Common myeloid progenitor, CD34-positive (primary cell): Measurements from ENCODE around the gene MRGPRG.

Source experiments
- CTCF ChIA-PET: fragments of 350-600 bp; sonication (Branson Sonifier 250); formaldehyde crosslinking; loops from one replicate; lab custom pipeline; 2021; ENCODE audit warnings: antibody characterized with exemption; lab: Charles Lee
- POLR2A ChIA-PET: fragments of 350-600 bp; sonication (Branson Sonifier 250); formaldehyde crosslinking; loops from one replicate; lab custom pipeline; 2021; ENCODE audit warnings: antibody characterized with exemption; lab: Charles Lee
- DNase-seq, 3 donors: peaks; one replicate each; pipeline versions ENCODE4 v3.0.0 to v3.0.0-alpha.2; 2013
- H3K27ac ChIP-seq, 2 experiments: 1 replicate in 1 of 2; 2 replicates in 1 of 2; pipeline ENCODE4 v1.7.0; 2013; ENCODE audit warnings: inconsistent platforms in 2 of 2, low read length in 2 of 2, mild to moderate bottlenecking in 2 of 2, low read depth in 1 of 2, moderate library complexity in 1 of 2; ENCODE audit not compliant: severe bottlenecking in 2 of 2, insufficient read depth in 1 of 2, poor library complexity in 1 of 2
- H3K27me3 ChIP-seq, 5 experiments: replicated peaks in 2 of 5; 1 replicate in 3 of 5; 2 replicates in 2 of 5; pipeline versions ENCODE4 v1.6.1 to v1.7.0; 2013; ENCODE audit warnings: low read length in 4 of 5, mild to moderate bottlenecking in 2 of 5, moderate library complexity in 2 of 5, inconsistent platforms in 1 of 5; ENCODE audit not compliant: insufficient read depth in 5 of 5, control insufficient read depth in 4 of 5
- H3K36me3 ChIP-seq, 4 experiments: 1 replicate in 2 of 4; 2 replicates in 2 of 4; pipeline versions ENCODE4 v1.6.1 to v1.7.0; 2013; ENCODE audit warnings: low read length in 3 of 4, control low read depth in 1 of 4, mild to moderate bottlenecking in 1 of 4; ENCODE audit not compliant: control insufficient read depth in 4 of 4, insufficient read depth in 4 of 4
- H3K4me1 ChIP-seq, 4 experiments: 1 replicate in 3 of 4; 2 replicates in 1 of 4; pipeline versions ENCODE4 v1.6.1 to v1.7.1; 2013; ENCODE audit warnings: low read length in 3 of 4, mild to moderate bottlenecking in 3 of 4, control low read depth in 1 of 4, inconsistent platforms in 1 of 4, moderate library complexity in 1 of 4; ENCODE audit not compliant: control insufficient read depth in 4 of 4, insufficient read depth in 4 of 4; ENCODE audit errors: control extremely low read depth in 1 of 4
- H3K4me3 ChIP-seq, 7 experiments: 1 replicate in 4 of 7; 2 replicates in 3 of 7; pipeline versions ENCODE4 v1.5.1 to v1.7.0; 2013; ENCODE audit warnings: mild to moderate bottlenecking in 7 of 7, low read length in 6 of 7, moderate library complexity in 6 of 7, inconsistent platforms in 2 of 7, low read depth in 2 of 7, control low read depth in 1 of 7; ENCODE audit not compliant: insufficient read depth in 4 of 7, control insufficient read depth in 1 of 7; ENCODE audit errors: extremely low read depth in 1 of 7
- H3K9me3 ChIP-seq, 5 experiments: 1 replicate in 4 of 5; 2 replicates in 1 of 5; pipeline versions ENCODE4 v1.6.1 to v1.7.1; 2013; ENCODE audit warnings: low read length in 4 of 5, mild to moderate bottlenecking in 2 of 5, inconsistent platforms in 1 of 5, low read depth in 1 of 5, moderate library complexity in 1 of 5; ENCODE audit not compliant: control insufficient read depth in 4 of 5, insufficient read depth in 2 of 5; ENCODE audit errors: control extremely low read depth in 1 of 5
- WGBS: methylation state at CpG from one replicate; pipeline ENCODE4 v1.1.5; 2013; ENCODE audit not compliant: insufficient coverage; 5-methylcytosine and 5-hydroxymethylcytosine counted together

MRGPRG gene

DNA sequence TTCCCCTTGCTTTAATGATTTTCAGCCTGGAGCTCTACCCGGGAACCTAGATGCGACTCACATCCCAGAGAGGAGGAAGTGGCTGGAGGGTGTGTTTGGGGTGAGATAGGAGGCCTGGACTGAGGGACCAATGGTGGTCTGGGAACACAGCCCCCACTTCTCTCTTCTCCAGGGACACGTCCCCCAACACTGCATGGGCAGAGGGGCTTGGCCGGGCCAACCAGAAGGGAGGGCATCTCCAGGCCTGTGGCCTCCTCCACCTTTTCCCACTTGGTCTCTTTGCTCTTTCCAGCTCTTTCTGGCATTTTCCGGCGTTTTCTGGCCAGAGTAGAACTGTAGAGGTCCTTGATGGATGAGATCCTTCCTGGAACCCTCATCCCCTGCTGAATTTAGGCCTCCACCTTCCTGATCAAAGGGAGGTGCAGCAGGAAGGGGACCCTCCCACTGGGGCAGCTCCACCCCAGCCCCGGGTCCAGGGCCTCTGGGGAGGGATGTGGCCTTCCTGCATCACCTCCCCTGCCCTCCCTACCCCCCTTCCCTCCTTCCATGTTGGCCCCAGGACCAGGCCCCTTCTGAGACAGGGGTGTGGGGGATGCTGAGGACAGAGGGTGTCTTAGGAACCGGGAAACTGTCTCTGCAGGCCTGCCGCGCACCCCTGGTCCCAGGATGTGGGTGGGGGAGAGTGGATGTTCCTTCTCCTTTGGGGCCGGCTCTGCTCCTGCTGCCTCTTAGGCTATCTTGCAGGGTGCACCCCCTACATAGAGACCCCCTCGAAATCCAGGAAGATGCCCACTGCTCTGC lies 24.4 kb downstream of the MRGPRG start:
- DNase-seq: no peak

DNA sequence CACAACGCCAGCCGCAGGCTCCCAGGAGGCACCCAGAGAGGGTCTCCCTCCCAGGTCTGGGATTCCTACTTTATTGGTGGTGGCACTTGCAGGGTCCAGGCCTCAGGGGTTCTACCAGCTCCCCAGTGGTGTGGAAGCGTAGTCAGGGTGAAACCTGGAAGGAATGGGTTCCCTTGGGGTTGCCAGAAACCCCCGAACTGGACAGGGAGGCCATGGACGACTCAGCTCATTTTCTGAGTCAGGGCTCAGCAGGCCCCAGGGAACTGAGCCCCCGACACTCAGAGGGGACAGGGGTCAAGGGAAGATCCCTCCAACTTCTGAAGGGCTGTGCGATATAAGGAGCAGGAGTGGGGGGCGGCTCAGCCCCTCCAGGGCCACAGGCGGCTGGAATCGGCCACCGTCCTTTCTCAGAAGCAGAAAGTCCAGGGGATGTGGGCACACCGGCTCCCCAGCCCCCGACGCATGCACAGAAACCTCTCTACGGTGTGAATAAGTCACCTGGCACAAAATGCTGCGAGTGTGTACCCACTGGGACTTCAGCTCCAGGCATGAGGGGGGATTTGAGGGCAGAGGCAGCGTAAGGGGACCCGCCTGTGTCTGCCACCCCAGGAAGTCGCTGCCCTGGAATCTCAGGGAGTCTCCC lies 25.1 kb downstream of the MRGPRG start:
- H3K4me3 ChIP-seq: no peak overlapping the region
- H3K27ac ChIP-seq: no peak overlapping the region
- no peaks in the 10 kb centered on the region for H3K9me3 ChIP-seq
- 87% methylated on average over 18 of the region's 19 CpGs for WGBS
- DNase-seq: no peak
- H3K36me3 ChIP-seq: no peaks in the 10 kb centered on the region
- no peaks in the 10 kb centered on the region for H3K27me3 ChIP-seq
- peaks cover 0 to 10% (median 2%) of the 10 kb centered on the region in 4 experiments for H3K4me1 ChIP-seq
- CTCF ChIA-PET: interaction anchor here (1.1 kb wide), 1 partner anchor 15 kb away, joined by 3 read pairs; no protein-coding TSS in a partner anchor
- POLR2A ChIA-PET: no interaction called here

More for the DNA sequence above, 24.4 kb downstream of the MRGPRG start:
- H3K4me3 ChIP-seq: no peak overlapping the region
- no peak overlapping the region for H3K27ac ChIP-seq
- H3K36me3 ChIP-seq: no peaks in the 10 kb centered on the region
- CTCF ChIA-PET: interaction anchor here (1.1 to 1.2 kb wide), 2 partner anchors 14 to 85 kb away, joined by 3 read pairs; no protein-coding TSS in a partner anchor
- 87% methylated on average over 9 of the region's 12 CpGs for WGBS
- no peaks in the 10 kb centered on the region for H3K9me3 ChIP-seq
- peaks cover 0 to 10% (median 2%) of the 10 kb centered on the region in 4 experiments for H3K4me1 ChIP-seq
- POLR2A ChIA-PET: no interaction called here
- H3K27me3 ChIP-seq: no peaks in the 10 kb centered on the region

DNA sequence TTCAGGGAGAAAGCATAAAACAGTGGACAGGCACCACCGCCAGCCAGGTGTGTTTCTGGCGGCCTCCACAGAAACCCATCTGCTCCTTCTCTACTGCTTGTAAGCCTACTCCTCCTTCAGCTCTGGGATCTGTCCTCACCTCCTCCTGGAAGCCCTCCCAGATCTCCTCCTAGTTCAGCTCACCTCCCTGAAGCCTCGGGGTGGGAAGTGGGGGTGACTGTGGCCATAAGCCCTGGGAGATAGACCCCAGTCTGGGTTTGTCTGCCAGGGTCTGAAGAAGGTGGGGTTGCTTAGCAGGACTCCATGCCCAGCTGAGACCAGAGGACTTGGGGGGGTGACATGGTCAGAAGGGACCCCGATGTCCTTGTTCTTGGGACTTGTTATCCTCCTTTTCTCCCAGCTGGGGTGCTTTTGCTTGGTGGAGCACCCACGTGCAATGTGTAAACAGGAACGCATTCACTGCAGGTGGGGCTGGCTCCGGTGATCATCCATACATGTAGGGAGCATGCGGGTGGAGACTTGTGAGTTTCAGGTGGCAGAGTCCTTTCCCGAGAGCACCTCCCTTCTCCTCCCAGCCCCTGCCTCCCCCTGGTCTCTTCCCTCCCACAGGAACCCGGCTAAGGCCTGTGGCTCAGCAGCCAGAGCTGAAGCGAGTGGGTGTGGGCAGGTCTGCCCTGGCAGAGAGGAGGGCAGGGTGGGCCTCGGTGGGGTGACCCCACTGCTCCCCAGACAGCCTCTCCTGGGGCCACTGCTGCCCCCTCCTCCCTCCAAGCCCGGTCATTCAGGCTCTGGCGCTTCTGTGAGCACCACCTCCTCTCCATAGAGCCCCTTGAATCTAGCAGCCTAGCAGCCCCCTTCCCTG lies 25.9 kb downstream of the MRGPRG start:
- Histone ChIP-seq H3K4me3 (no peak overlapping the region), H3K36me3 (no peaks in the 10 kb centered on the region), H3K27ac (no peak overlapping the region), H3K27me3 (no peaks in the 10 kb centered on the region), H3K4me1 (peaks cover 0 to 10% (median 2%) of the 10 kb centered on the region in 4 experiments), H3K9me3 (no peaks in the 10 kb centered on the region)
- CTCF ChIA-PET: interaction anchor here (1.0 to 1.1 kb wide), 2 partner anchors 12 to 16 kb away, joined by 3 read pairs; no protein-coding TSS in a partner anchor
- POLR2A ChIA-PET: interaction anchor here (1.0 kb wide), 1 partner anchor 28 kb away, joined by 3 read pairs; no protein-coding TSS in a partner anchor
- WGBS: 94% methylated on average over 9 of the region's 14 CpGs
- no peak for DNase-seq

- WGBS: 97% methylated on average over 16 of the region's 19 CpGs
- no peak for DNase-seq
- ChIA-PET CTCF (interaction anchor here (1.0 kb wide), 1 partner anchor 13 kb away, joined by 3 read pairs; no protein-coding TSS in a partner anchor), POLR2A (interaction anchor here (1.0 kb wide), 1 partner anchor 27 kb away, joined by 3 read pairs; no protein-coding TSS in a partner anchor)
- no peaks in the 10 kb centered on the region for H3K9me3 ChIP-seq
- no peaks in the 10 kb centered on the region for H3K27me3 ChIP-seq
- no peak overlapping the region for H3K27ac ChIP-seq
- H3K36me3 ChIP-seq: no peaks in the 10 kb centered on the region
- H3K4me3 ChIP-seq: no peak overlapping the region
- H3K4me1 ChIP-seq: peaks cover 0 to 10% (median 2%) of the 10 kb centered on the region in 4 experiments
These were observed 26.9 kb downstream of the MRGPRG start for GRCh38 chr11:3191586-3192324.

DNA sequence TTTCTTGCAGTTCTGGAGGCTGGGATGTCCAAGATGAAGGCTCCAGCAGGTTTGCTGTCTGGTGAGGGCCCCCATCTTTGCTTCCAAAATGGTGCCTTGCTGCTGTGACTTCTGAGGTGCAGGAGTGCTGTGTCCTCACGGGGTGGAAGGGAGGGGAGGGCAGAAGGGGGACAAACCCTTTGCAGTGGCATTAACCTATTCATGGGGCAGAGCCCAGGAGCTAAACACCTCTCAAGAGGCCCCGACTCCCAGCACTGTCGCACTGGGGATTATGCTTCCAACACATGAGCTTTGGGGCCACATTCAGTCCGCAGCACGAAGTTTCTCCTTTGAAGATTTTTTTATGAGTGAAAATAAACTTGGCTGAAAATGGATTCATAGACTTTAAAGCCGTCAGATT lies 28.0 kb downstream of the MRGPRG start:
- 98% methylated on average over 6 of the region's 6 CpGs for WGBS
- POLR2A ChIA-PET: no interaction called here
- no peak for DNase-seq
- no peak overlapping the region for H3K4me3 ChIP-seq
- H3K36me3 ChIP-seq: no peaks in the 10 kb centered on the region
- CTCF ChIA-PET: interaction anchor here (1.4 kb wide), 1 partner anchor 115 kb away, joined by 4 read pairs; no protein-coding TSS in a partner anchor
- H3K27me3 ChIP-seq: no peaks in the 10 kb centered on the region
- H3K4me1 ChIP-seq: peaks cover 0 to 7% (median 1%) of the 10 kb centered on the region in 4 experiments
- H3K9me3 ChIP-seq: no peaks in the 10 kb centered on the region
- no peak overlapping the region for H3K27ac ChIP-seq

DNA sequence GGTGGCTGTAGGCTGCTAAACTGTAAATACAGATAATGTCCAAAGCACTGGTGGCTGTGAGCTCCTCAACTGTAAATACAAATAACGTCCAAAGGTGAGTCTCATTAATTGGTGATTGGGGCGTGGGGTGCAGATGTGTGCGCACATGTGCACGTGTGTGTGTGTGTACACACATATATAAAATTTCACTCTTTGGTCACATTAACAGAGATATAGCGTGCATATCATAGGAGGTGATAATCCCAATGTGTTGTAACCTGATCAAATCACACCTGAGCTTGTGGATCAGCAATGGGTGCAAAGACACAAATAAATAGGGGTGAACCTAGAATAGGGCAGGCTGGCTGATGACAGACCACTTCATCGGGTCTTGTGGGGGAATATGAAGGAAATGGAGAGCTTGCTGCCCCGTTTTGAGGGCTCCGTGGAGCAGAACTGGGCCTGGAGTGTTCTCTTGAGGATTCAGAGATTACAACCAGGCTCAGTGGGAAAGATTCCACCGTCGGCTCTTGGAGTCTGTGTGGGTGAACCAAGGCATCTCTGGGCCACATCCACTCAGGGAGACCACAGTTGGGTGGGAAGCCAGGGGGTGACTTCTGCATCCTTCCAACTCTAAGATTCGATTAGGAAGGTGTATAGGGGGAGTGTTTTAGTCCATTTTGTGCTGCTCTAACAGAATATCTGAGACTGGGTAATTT lies 28.6 kb downstream of the MRGPRG start:
- Histone ChIP-seq H3K27me3 (no peaks in the 10 kb centered on the region), H3K9me3 (no peaks in the 10 kb centered on the region), H3K27ac (no peak overlapping the region), H3K4me3 (no peak overlapping the region), H3K4me1 (peaks cover 0 to 3% (median 0%) of the 10 kb centered on the region in 4 experiments), H3K36me3 (no peaks in the 10 kb centered on the region)
- WGBS: 85% methylated on average over 6 of the region's 11 CpGs
- POLR2A ChIA-PET: no interaction called here
- DNase-seq: no peak
- CTCF ChIA-PET: interaction anchor here (1.4 kb wide), 1 partner anchor 115 kb away, joined by 4 read pairs; no protein-coding TSS in a partner anchor
